Measurements from ENCODE around the gene TECTB.

GRCh38 chr10:112333452-112333851 is 50.3 kb downstream of the TECTB start:
- no peak for TF ChIP-seq CTCF (IDR thresholded peaks at IDR 0.05)
- no peak for TF ChIP-seq POLR2A (IDR thresholded peaks at IDR 0.05)
